Endothelial cell of umbilical vein (primary cell): Measurements from ENCODE around the gene MOCOS.

Source experiments
- CTCF ChIP-seq, 2 donors: IDR thresholded peaks; 1 replicate in 1 of 2; 2 replicates in 1 of 2; pipeline ENCODE4 v1.5.1; 2011; ENCODE audit warnings: low read length in 2 of 2, mild to moderate bottlenecking in 2 of 2, moderate library complexity in 2 of 2, control low read depth in 1 of 2, inconsistent platforms in 1 of 2, low read depth in 1 of 2; ENCODE audit not compliant: insufficient read depth in 1 of 2; ENCODE audit errors: extremely low read depth in 1 of 2
- EZH2 ChIP-seq: IDR thresholded peaks from 2 replicates; pipeline ENCODE4 v1.6.1; 2012; ENCODE audit warnings: borderline replicate concordance, low read depth, mild to moderate bottlenecking, moderate library complexity, low read length, inconsistent platforms; ENCODE audit not compliant: severe bottlenecking
- FOS ChIP-seq: IDR thresholded peaks from 2 replicates; pipeline ENCODE4 v1.6.1; 2011; ENCODE audit warnings: mild to moderate bottlenecking, low read length, moderate library complexity, borderline replicate concordance; ENCODE audit not compliant: insufficient read depth
- GATA2 ChIP-seq: IDR thresholded peaks from 2 replicates; pipeline ENCODE4 v1.7.0; 2011; ENCODE audit warnings: low read depth, mild to moderate bottlenecking, moderate library complexity, mixed read lengths, low read length; ENCODE audit not compliant: insufficient read length, insufficient read depth
- JUN ChIP-seq: IDR thresholded peaks from 2 replicates; pipeline ENCODE4 v1.6.1; 2011; ENCODE audit warnings: borderline replicate concordance, low read depth; ENCODE audit not compliant: insufficient read length, insufficient read depth
- MAX ChIP-seq: IDR thresholded peaks from 2 replicates; pipeline ENCODE4 v1.6.1; 2011; ENCODE audit not compliant: insufficient read depth, insufficient read length
- MYC ChIP-seq: IDR thresholded peaks from one replicate; pipeline ENCODE4 v1.6.1; 2011; ENCODE audit warnings: mild to moderate bottlenecking, low read depth, low read length
- POLR2A ChIP-seq: IDR thresholded peaks from 2 replicates; pipeline ENCODE4 v1.6.1; 2012; ENCODE audit warnings: low read depth, mild to moderate bottlenecking, control low read depth, low read length
- POLR2AphosphoS5 ChIP-seq: IDR thresholded peaks from 2 replicates; pipeline ENCODE4 v1.6.1; 2012; ENCODE audit warnings: low read depth, mild to moderate bottlenecking, control low read depth, low read length, moderate library complexity; ENCODE audit not compliant: insufficient read depth

- TF ChIP-seq FOS (no peak), CTCF (IDR thresholded peaks at IDR 0.05; ENCODE audit: extremely low read depth in 1 of 2, insufficient read depth in 1 of 2, low read depth in 1 of 2, low read length in 2 of 2) (no peak), POLR2A (no peak), EZH2 (no peak), JUN (no peak), POLR2AphosphoS5 (no peak), MYC (no peak), MAX (no peak), GATA2 (no peak)
These were observed 4.3 kb upstream of the MOCOS start for GRCh38 chr18:36183033-36183432.
